H1 (cell line): ENCODE data around the gene ITPKC. TPM values are rescaled to one million over a fixed set of nuclear protein-coding genes. Genes with fewer than 3 reads are reported as not detected.

ENCODE experiments used
- CTCF ChIA-PET: fragments of 300-600 bp; sonication (Branson Sonifier 250); formaldehyde crosslinking; loops from one replicate; lab custom pipeline; 2021; ENCODE audit not compliant: partially characterized antibody; lab: Charles Lee
- POLR2A ChIA-PET: fragments of 300-600 bp; sonication (Branson Sonifier 250); formaldehyde crosslinking; loops from one replicate; lab custom pipeline; 2021; ENCODE audit warnings: inconsistent platforms; ENCODE audit not compliant: partially characterized antibody; lab: Charles Lee
- DNase-seq, 2 experiments: peaks; one replicate each; pipeline versions ENCODE4 v3.0.0 to v3.0.0-alpha.2; 2010 to 2022; ENCODE audit warnings: low spot score in 2 of 2, low read depth in 1 of 2, mixed read lengths in 1 of 2
- FAIRE-seq: peaks from 2 replicates; lab custom pipeline; 2011; peaks lifted over from hg19 to GRCh38; lab: Jason Lieb, UNC
- H2AFZ ChIP-seq: 2 replicates; pipeline ENCODE4 v1.8.1; 2012; ENCODE audit warnings: low read length, inconsistent platforms
- H2AK5ac ChIP-seq: 2 replicates; pipeline ENCODE4 v1.6.1; 2013; ENCODE audit warnings: low read depth, low read length
- H2BK120ac ChIP-seq: replicated peaks from 2 replicates; pipeline ENCODE3; 2013; ENCODE audit warnings: low read depth, low read length, inconsistent platforms
- H2BK12ac ChIP-seq: 2 replicates; pipeline ENCODE4 v1.6.1; 2013; ENCODE audit warnings: low read depth, low read length
- H2BK15ac ChIP-seq: 2 replicates; pipeline ENCODE4 v1.6.1; 2013; ENCODE audit warnings: low read length
- H2BK20ac ChIP-seq: 2 replicates; pipeline ENCODE4 v1.6.1; 2013; ENCODE audit warnings: low read length
- H2BK5ac ChIP-seq: 2 replicates; pipeline ENCODE4 v1.6.1; 2013; ENCODE audit warnings: low read depth, low read length
- H3K14ac ChIP-seq: 2 replicates; pipeline ENCODE4 v1.6.1; 2013; ENCODE audit warnings: inconsistent platforms; ENCODE audit not compliant: insufficient read length
- H3K18ac ChIP-seq: 2 replicates; pipeline ENCODE4 v1.6.1; 2013; ENCODE audit warnings: low read length; ENCODE audit errors: extremely low read depth
- H3K23ac ChIP-seq: 2 replicates; pipeline ENCODE4 v1.6.1; 2013; ENCODE audit warnings: inconsistent platforms; ENCODE audit not compliant: insufficient read length
- H3K23me2 ChIP-seq: 2 replicates; pipeline ENCODE4 v1.6.1; 2013; ENCODE audit warnings: low read depth, low read length
- H3K27ac ChIP-seq: 2 replicates; pipeline ENCODE4 v1.6.1; 2011; ENCODE audit warnings: low read depth, low read length, inconsistent platforms
- H3K27me3 ChIP-seq, 4 experiments: replicated peaks in 1 of 4; 1 replicate in 1 of 4; 2 replicates in 3 of 4; pipeline versions ENCODE4 v1.6.1 to v1.8.1; 2011 to 2013; ENCODE audit warnings: low read length in 3 of 4, mild to moderate bottlenecking in 3 of 4, inconsistent platforms in 2 of 4, mixed read lengths in 2 of 4, moderate library complexity in 1 of 4; ENCODE audit not compliant: control insufficient read depth in 3 of 4, insufficient read depth in 3 of 4; ENCODE audit errors: extremely low read depth in 1 of 4
- H3K36me3 ChIP-seq, 4 experiments: 2 replicates each; pipeline versions ENCODE4 v1.6.1 to v1.8.1; 2011 to 2013; ENCODE audit warnings: mild to moderate bottlenecking in 4 of 4, low read length in 3 of 4, moderate library complexity in 2 of 4, control low read depth in 1 of 4, inconsistent platforms in 1 of 4; ENCODE audit not compliant: insufficient read depth in 4 of 4, control insufficient read depth in 2 of 4
- H3K4ac ChIP-seq: replicated peaks from 2 replicates; pipeline ENCODE3; 2013; ENCODE audit warnings: low read length, low read depth, mixed read lengths, inconsistent platforms; ENCODE audit not compliant: insufficient read length
- H3K4me1 ChIP-seq, 4 experiments: replicated peaks in 1 of 4; 1 replicate in 1 of 4; 2 replicates in 3 of 4; pipeline versions ENCODE4 v1.6.1 to v1.8.1; 2011 to 2013; ENCODE audit warnings: low read length in 3 of 4, inconsistent platforms in 2 of 4, mixed read lengths in 1 of 4; ENCODE audit not compliant: insufficient read depth in 4 of 4, control insufficient read depth in 3 of 4
- H3K4me2 ChIP-seq, 2 experiments: 2 replicates each; pipeline versions ENCODE4 v1.6.1 to v1.8.1; 2011 to 2013; ENCODE audit warnings: low read depth in 2 of 2, low read length in 2 of 2, control low read depth in 1 of 2, inconsistent platforms in 1 of 2, mild to moderate bottlenecking in 1 of 2; ENCODE audit not compliant: insufficient read depth in 1 of 2
- H3K4me3 ChIP-seq, 4 experiments: fragments of 200-600, 300-600 bp in 1 of 4; sonication (generic), shearing (Covaris generic), sonication (Bioruptor Twin) in 1 of 4; 2 replicates each; pipeline versions ENCODE4 v1.5.1 to v1.8.1; 2011 to 2016; ENCODE audit warnings: low read length in 4 of 4, low read depth in 3 of 4, control low read depth in 2 of 4, inconsistent platforms in 2 of 4, mild to moderate bottlenecking in 2 of 4, mixed read lengths in 1 of 4, moderate library complexity in 1 of 4; ENCODE audit not compliant: insufficient read depth in 2 of 4; ENCODE audit errors: extremely low read depth in 1 of 4
- H3K56ac ChIP-seq: replicated peaks from 2 replicates; pipeline ENCODE3; 2013; ENCODE audit warnings: low read depth, mild to moderate bottlenecking, mixed read lengths, low read length, inconsistent platforms; ENCODE audit not compliant: insufficient read length
- H3K79me1 ChIP-seq: 2 replicates; pipeline ENCODE4 v1.6.1; 2013; ENCODE audit warnings: low read depth, low read length, control low read depth
- H3K79me2 ChIP-seq, 2 experiments: 2 replicates each; pipeline versions ENCODE4 v1.6.1 to v1.8.1; 2012 to 2013; ENCODE audit warnings: low read length in 2 of 2, mild to moderate bottlenecking in 2 of 2, inconsistent platforms in 1 of 2; ENCODE audit not compliant: insufficient read depth in 2 of 2, control insufficient read depth in 1 of 2
- H3K9ac ChIP-seq, 4 experiments: replicated peaks in 1 of 4; 1 replicate in 1 of 4; 2 replicates in 3 of 4; pipeline versions ENCODE4 v1.6.1 to v1.8.1; 2011 to 2013; ENCODE audit warnings: low read depth in 3 of 4, low read length in 3 of 4, control low read depth in 2 of 4, mild to moderate bottlenecking in 2 of 4, moderate library complexity in 2 of 4, inconsistent platforms in 1 of 4; ENCODE audit errors: extremely low read depth in 1 of 4
- H3K9me3 ChIP-seq, 2 experiments: 2 replicates each; pipeline versions ENCODE4 v1.6.1 to v1.8.1; 2012 to 2013; ENCODE audit warnings: mild to moderate bottlenecking in 2 of 2, moderate library complexity in 2 of 2, control low read depth in 1 of 2, inconsistent platforms in 1 of 2, low read depth in 1 of 2, low read length in 1 of 2, mixed read lengths in 1 of 2; ENCODE audit not compliant: insufficient read depth in 2 of 2
- H4K20me1 ChIP-seq, 2 experiments: replicated peaks in 1 of 2; 2 replicates each; pipeline versions ENCODE3 to v1.8.1; 2011 to 2013; ENCODE audit warnings: inconsistent platforms in 2 of 2, low read length in 2 of 2, mild to moderate bottlenecking in 1 of 2; ENCODE audit not compliant: insufficient read depth in 2 of 2, control insufficient read depth in 1 of 2
- H4K5ac ChIP-seq: 2 replicates; pipeline ENCODE4 v1.6.1; 2013; ENCODE audit warnings: low read length, low read depth, mixed read lengths, inconsistent platforms; ENCODE audit not compliant: insufficient read length
- H4K8ac ChIP-seq: 2 replicates; pipeline ENCODE4 v1.8.0; 2013; ENCODE audit warnings: mild to moderate bottlenecking, moderate library complexity, low read length, inconsistent platforms; ENCODE audit not compliant: insufficient read depth; ENCODE audit errors: extremely low read depth
- H4K91ac ChIP-seq: replicated peaks from 2 replicates; pipeline ENCODE3; 2013; ENCODE audit warnings: low read length, mixed read lengths, inconsistent platforms; ENCODE audit not compliant: insufficient read length
- RAD21 ChIP-seq, 2 experiments: IDR thresholded peaks in 1 of 2; conservative IDR thresholded peaks in 1 of 2; 2 replicates each; pipeline ENCODE4 v1.6.1; 2011; ENCODE audit warnings: low read depth in 2 of 2, low read length in 2 of 2, improper control_type of control experiment in 1 of 2, inconsistent platforms in 1 of 2, mild to moderate bottlenecking in 1 of 2, moderate library complexity in 1 of 2
- TBP ChIP-seq: IDR thresholded peaks from 2 replicates; pipeline ENCODE4 v1.6.1; 2011; ENCODE audit warnings: low read depth, low read length, improper control_type of control experiment
- WGBS, 2 experiments: shearing (Covaris generic) in 1 of 2; methylation state at CpG; one replicate each; pipeline versions ENCODE4 v1.1.6 to v1.1.7; 2013 to 2015; ENCODE audit warnings: low lambda C conversion rate in 2 of 2, mixed read lengths in 2 of 2, inconsistent platforms in 1 of 2, low coverage in 1 of 2, missing lambda C conversion rate in 1 of 2; ENCODE audit not compliant: insufficient replicate concordance in 2 of 2, insufficient coverage in 1 of 2, insufficient read length in 1 of 2; ENCODE audit errors: extremely low coverage in 1 of 2, missing lambda C conversion rate in 1 of 2; 5-methylcytosine and 5-hydroxymethylcytosine counted together
- polyA plus RNA-seq, 7 experiments: library from polyadenylated mRNA; depleted of rRNA in 3 of 7; stranded (reverse) in 5 of 7; unstranded in 2 of 7; fragments of >200 nt in 5 of 7; fragments of 200-250 nt in 2 of 7; gene quantifications; 1 replicate in 5 of 7; 2 replicates in 1 of 7; 4 replicates in 1 of 7; pipeline versions ENCODE4 v1.2.1 to v1.2.3, GENCODE V29; 2011 to 2013; ENCODE audit warnings: missing spikeins in 2 of 7, mixed read lengths in 2 of 7
- total RNA-seq: library from RNA; stranded (reverse); fragmentation: NEBNext Ultra II Directional; extraction: Animal tissue kit (Norgen Biotek cat#: 25700); gene quantifications from 2 replicates; pipeline ENCODE4 v1.2.1, GENCODE V29; 2021
- TF ChIP-seq, protein P1 (sequence below): IDR thresholded peaks from 2 replicates; pipeline ENCODE4 v1.6.1; 2011; ENCODE audit warnings: low read length, improper control_type of control experiment

The ITPKC gene
- total and polyA plus RNA-seq, 2 of the 8 experiments (the other 6 are each of a cell fraction or from before 2014, with no cell fraction given), result 5.2 to 8.9 TPM

DNA sequence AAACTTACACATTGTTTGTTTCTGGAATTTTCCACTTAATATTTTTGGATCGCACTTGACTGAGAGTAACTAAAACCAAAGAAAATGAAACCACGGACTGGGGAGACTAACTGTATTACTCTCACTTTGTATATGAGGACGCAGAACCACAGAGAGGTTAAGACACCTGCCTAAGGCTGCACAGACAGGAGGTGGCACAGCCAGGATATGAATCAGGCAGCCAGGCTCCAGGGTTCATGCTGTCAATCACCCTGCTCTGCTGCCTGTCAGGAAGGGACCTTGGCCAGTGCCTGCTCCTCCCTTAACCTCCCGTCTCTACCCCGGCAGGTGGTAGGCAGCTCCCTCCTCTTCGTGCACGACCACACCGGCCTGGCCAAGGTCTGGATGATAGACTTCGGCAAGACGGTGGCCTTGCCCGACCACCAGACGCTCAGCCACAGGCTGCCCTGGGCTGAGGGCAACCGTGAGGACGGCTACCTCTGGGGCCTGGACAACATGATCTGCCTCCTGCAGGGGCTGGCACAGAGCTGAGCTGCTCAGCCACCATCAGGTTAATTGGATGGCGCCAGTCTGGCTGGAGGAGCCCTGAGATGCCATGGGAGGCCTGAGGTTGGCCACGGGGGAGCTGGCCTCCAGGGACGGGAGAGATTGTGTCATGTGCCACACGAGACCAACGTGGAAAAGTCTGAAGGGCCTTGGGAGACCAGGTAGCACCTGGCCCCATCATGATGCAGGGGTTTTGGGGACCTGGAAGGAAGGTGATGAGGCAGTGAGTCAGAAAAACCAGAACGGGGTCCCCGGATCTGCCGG is 22.3 kb downstream of the ITPKC start:
- Histone ChIP-seq H3K14ac (no peak overlapping the region), H3K27me3 (no peaks in the 10 kb centered on the region), H3K79me2 (no peaks in the 10 kb centered on the region), H3K18ac (no peak overlapping the region), H2BK20ac (no peak overlapping the region), H4K91ac (no peak overlapping the region), H2AFZ (no peak overlapping the region), H2BK15ac (no peak overlapping the region), H3K23me2 (no peaks in the 10 kb centered on the region), H3K27ac (no peak overlapping the region), H4K5ac (no peak overlapping the region), H3K23ac (no peak overlapping the region), H2BK5ac (no peak overlapping the region), H2BK120ac (no peak overlapping the region), H3K4ac (no peak overlapping the region), H2AK5ac (no peak overlapping the region), H3K4me1 (no peaks in the 10 kb centered on the region; a peak in 2 of 7 replicates), H4K8ac (no peak overlapping the region; the same call in 1 of the 2 replicates), H2BK12ac (no peak overlapping the region), H3K36me3 (peaks cover 0 to 24% (median 12%) of the 10 kb centered on the region in 4 experiments; a peak in 5 of 8 replicates), H3K4me3 (no peak overlapping the region), H3K9me3 (no peaks in the 10 kb centered on the region), H4K20me1 (peaks cover 0 to 8% of the 10 kb centered on the region in 2 experiments), H3K4me2 (no peak overlapping the region), H3K79me1 (no peaks in the 10 kb centered on the region), H3K56ac (no peak overlapping the region), H3K9ac (no peak overlapping the region)
- POLR2A ChIA-PET, result interaction anchor here (0.6 to 12.4 kb wide), 7 partner anchors 9 to 430 kb away, joined by 3 to 120 read pairs (median 5); partner anchors contain the start of genes ACTMAP, COQ8B, ITPKC and RAB4B
- CTCF ChIA-PET, result interaction anchor here (2.5 kb wide), 1 partner anchor 11 kb away, joined by 5 read pairs; the partner anchor contains the start of genes ACTMAP and SNRPA
- DNase-seq (no peak), FAIRE-seq (no peak)
- 91% methylated on average over 22 of the region's 22 CpGs; no CpG with 5 or more reads in 1 of the 2 experiments for WGBS, 2 experiments
- TF ChIP-seq TBP (no peak), RAD21 (IDR thresholded peaks at IDR 0.05 in 1 of 2, conservative IDR thresholded peaks at IDR 0.05 in 1 of 2; ENCODE audit: low read depth in 2 of 2, low read length in 2 of 2) (no peak)
- TF ChIP-seq, protein P1, sequence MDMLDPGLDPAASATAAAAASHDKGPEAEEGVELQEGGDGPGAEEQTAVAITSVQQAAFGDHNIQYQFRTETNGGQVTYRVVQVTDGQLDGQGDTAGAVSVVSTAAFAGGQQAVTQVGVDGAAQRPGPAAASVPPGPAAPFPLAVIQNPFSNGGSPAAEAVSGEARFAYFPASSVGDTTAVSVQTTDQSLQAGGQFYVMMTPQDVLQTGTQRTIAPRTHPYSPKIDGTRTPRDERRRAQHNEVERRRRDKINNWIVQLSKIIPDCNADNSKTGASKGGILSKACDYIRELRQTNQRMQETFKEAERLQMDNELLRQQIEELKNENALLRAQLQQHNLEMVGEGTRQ, result no peak
